NCI-H748 (cell line): ENCODE data around the gene LRG1.
A peak's percentile ranks its signal among the peaks of the same experiment; 100 is the strongest.
"Not testable (repeated sequence)": the region's sequence is repeated elsewhere in the genome, so short reads cannot be mapped to it uniquely, and the experiment has no call there.

ENCODE experiments used
- DNase-seq: peaks from one replicate; lab custom pipeline; 2025; ENCODE audit not compliant: unreplicated experiment; lab: John Stamatoyannopoulos, UW

The LRG1 gene

GRCh38 chr19:4576016-4576933 is 36.4 kb upstream of the LRG1 start:
- DNase-seq = peak; percentile 51

- no peak for DNase-seq
These were observed 35.6 kb upstream of the LRG1 start for GRCh38 chr19:4575267-4576015.

GRCh38 chr19:4573682-4574081 is 33.8 kb upstream of the LRG1 start:
- no peak for DNase-seq

GRCh38 chr19:4571305-4571917 is 31.6 kb upstream of the LRG1 start:
- no peak for DNase-seq

- no peak for DNase-seq
These were observed 31.1 kb upstream of the LRG1 start for GRCh38 chr19:4570916-4571304.

GRCh38 chr19:4570402-4570801 is 30.6 kb upstream of the LRG1 start:
- no peak for DNase-seq

GRCh38 chr19:4568886-4569285 is 29.1 kb upstream of the LRG1 start:
- no peak for DNase-seq

- peak; percentile 46 for DNase-seq
These were observed 27.8 kb upstream of the LRG1 start for GRCh38 chr19:4567584-4568071.

GRCh38 chr19:4566402-4567051 is 26.7 kb upstream of the LRG1 start:
- peak; percentile 43 for DNase-seq

- not testable (repeated sequence) for DNase-seq
These were observed 23.7 kb upstream of the LRG1 start for GRCh38 chr19:4563562-4563961.

- not testable (repeated sequence) for DNase-seq
These were observed 22.2 kb upstream of the LRG1 start for GRCh38 chr19:4562085-4562484.

- DNase-seq = no peak
These were observed 19.7 kb upstream of the LRG1 start, which contains the start of gene SEMA6B for GRCh38 chr19:4559569-4559968. Gene SEMA6B (minus strand): TSS chr19:4559684. CDS start chr19:4558457, 1,227 bp downstream.

- peak; percentile 29 for DNase-seq
These were observed 18.4 kb upstream of the LRG1 start for GRCh38 chr19:4557971-4558941.

GRCh38 chr19:4557144-4557970 is 17.5 kb upstream of the LRG1 start:
- peak; percentile 45 for DNase-seq

GRCh38 chr19:4556597-4557127 is 16.8 kb upstream of the LRG1 start:
- peak; percentile 70 for DNase-seq

GRCh38 chr19:4555657-4556561 is 16.1 kb upstream of the LRG1 start:
- DNase-seq = peak; percentile 69

- DNase-seq = no peak
These were observed 14.9 kb upstream of the LRG1 start for GRCh38 chr19:4554717-4555116.

- no peak for DNase-seq
These were observed 13.9 kb upstream of the LRG1 start for GRCh38 chr19:4553775-4554174.
